Endometrial microvascular endothelial cells (primary cell): Measurements from ENCODE around the gene SCNN1A. TPM values are rescaled to one million over a fixed set of nuclear protein-coding genes. Genes with fewer than 3 reads are reported as not detected.

Experiments
- in situ Hi-C: cut with HindIII; loops from 2 replicates; pipeline ENCODE4 v1.10.0; 2017; ENCODE audit warnings: low sequenced_read_pairs, low pct_unique_long_range_greater_than_20kb; ENCODE audit errors: inconsistent ontology term
- total RNA-seq: library from RNA; depleted of rRNA; stranded (reverse); fragments of >200 nt; gene quantifications from one replicate; pipeline ENCODE4 v1.2.3, GENCODE V29; 2015; ENCODE audit errors: inconsistent ontology term

The SCNN1A gene
- total RNA-seq, 1 donor from 2014 or later, result not detected

GRCh38 chr12:6386491-6386890 is 11.1 kb upstream of the SCNN1A start:
- in situ Hi-C loops, result no loop called here

DNA sequence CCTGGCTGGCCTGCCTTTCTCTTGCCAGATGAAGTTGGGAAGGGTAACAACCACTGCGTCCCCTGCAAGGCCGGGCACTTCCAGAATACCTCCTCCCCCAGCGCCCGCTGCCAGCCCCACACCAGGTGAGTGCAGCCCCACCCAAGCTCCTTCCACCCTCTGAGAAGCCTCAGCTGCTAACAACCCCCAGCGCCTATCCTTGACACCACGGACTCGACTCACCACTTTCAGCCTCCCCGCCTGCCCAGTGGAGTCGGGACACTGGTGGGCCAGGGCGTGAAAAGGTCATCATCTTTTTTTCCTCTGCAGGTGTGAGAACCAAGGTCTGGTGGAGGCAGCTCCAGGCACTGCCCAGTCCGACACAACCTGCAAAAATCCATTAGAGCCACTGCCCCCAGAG is 10.7 kb upstream of the SCNN1A start:
- in situ Hi-C loops, result no loop called here

DNA sequence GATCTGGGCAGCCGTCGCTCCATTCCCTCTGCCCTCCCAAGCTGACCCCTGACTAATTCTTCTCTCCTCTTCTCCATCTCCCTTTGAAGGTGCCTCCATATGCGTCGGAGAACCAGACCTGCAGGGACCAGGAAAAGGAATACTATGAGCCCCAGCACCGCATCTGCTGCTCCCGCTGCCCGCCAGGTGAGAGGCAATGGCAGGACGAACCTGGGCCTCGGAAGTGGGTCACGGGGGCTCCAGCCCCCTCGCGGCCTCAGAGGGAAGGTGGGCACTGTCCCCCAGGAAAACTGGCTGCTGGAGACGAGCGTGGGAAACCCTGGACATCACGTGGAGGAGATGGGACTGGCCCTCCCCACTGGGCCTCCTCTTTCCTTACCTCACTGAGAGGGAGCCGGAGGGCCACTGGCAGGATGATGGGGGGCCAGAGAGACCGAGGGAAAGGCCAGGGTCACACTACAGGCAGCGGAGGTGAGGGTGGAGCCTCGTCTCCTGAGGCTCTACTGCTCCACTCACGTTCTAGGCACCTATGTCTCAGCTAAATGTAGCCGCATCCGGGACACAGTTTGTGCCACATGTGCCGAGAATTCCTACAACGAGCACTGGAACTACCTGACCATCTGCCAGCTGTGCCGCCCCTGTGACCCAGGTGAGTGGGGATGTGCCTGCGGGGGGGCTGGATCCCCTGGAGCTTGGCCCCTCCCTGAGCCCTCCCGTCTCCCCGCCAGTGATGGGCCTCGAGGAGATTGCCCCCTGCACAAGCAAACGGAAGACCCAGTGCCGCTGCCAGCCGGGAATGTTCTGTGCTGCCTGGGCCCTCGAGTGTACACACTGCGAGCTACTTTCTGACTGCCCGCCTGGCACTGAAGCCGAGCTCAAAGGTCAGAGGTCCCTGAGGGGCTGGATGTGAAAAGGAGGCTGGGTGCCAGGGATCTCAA is 9.4 kb upstream of the SCNN1A start:
- in situ Hi-C loops, result no loop called here

DNA sequence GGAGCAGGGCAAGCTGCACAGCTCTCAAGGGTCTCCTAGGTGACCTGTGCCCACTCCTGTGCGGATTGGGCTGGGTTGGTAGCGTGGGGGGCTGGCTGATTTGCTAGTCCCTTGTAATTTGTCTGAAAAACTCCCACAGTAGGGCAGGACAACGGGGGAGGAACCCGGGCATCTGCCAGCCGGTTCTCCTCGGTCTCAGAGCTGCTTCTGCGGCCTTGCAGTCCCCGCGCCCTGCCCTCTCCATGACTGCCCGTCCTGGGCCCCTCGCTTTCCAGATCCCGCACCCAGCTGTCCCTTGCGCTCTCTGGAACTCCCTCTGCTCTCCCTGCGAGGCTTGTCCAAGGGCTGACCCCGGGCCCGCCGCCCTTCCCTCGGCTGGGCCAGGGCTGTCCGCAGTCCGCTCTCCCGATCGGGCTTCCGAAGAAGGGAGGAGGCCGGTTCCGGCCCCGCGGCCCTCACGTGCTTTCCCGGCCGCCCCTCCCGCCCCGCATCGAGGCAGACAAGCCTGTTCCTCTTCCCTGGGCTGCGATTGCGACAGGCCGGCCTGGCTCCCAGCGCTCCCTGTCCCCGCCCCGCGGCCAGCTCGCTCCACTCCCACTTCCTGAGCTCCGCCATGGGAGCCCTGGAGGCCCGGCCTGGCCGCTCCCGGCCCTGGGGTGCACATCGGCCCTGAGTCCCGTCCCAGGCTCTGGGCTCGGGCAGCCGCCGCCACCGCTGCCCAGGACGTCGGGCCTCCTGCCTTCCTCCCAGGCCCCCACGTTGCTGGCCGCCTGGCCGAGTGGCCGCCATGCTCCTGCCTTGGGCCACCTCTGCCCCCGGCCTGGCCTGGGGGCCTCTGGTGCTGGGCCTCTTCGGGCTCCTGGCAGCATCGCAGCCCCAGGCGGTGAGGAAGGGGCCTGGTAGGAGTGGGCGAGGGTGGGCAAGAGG is 8.5 kb upstream of the SCNN1A start, which contains the start of gene LTBR:
TSS of gene LTBR (plus strand) at position 591 of the 927 bp plus-strand sequence. CDS start at position 788, 197 bp downstream.
- in situ Hi-C loops, result no loop called here

DNA sequence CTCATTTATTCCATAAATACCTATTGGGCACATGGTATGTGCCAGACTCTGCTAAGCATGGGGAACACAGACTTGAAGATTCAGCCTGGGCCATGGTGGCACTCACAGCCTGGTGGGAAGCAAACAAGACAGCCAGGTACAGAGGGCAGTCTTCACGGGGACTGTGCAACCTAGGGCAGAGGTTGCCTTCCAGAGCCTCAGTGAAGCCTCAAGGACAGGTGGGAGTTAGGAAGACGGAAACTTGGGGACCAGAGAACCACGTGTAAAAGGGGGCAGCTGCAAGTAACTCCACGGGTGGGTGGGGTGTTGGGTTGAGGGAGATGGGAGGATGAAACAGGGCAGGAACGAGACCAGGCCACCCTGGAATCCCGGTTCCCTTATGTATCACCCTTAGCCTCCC is 7.6 kb upstream of the SCNN1A start:
- in situ Hi-C loops, result no loop called here

- in situ Hi-C loops, result no loop called here
These were observed 7.0 kb upstream of the SCNN1A start for GRCh38 chr12:6382371-6382770.

GRCh38 chr12:6380141-6381121 is 5.1 kb upstream of the SCNN1A start:
- in situ Hi-C loops, result no loop called here

DNA sequence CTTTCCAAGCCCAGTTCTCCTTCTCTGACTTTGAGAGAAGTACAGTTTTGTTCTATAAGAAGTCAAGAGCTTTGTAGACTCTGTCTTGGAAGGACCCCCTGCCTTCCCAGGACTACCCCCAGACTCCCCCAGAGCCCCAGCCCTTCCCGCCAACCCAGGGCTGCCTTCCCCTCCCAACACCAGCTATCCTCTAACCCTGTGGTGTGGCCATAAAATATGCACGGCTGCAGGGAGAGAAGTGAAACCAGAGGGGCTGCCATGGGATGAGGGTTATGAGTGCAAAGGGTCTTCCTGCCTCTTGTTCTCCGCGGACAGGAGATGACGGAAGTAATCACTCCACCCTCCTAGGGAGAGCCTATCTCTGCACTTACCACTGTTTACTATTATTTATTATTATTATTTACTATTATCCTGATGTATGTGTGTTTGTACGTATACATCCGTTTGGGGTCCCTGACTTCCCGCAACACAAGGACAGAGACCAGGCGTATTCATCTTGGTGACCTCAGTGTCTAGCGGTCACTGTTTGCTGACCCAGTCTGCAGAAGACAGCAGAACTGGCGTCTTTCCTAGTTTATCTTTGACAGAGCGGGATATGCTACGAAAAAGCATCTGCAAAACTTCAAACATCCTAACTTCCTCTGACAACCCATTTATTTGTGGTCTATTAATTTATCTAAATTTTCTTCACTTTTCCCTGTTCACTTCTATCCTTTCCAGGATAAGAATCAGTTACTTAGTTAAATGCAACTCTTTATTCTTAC is 3.5 kb upstream of the SCNN1A start:
- in situ Hi-C loops, result no loop called here

DNA sequence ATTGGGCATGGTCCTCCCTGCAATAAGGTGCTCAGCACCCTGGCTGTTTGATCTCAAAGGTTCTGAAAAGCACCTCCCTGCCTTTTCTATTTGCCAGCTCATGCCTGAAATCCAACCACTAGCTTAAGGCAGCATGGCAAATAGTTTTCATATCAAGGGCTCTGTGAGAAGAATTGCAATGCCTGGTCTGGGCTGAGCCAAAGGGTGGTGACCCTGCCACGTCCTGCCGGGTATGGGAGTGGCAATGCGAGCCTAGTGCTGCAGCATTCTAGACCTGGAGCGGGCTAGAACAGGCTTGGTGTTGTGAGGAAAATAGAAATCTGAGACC is 2.3 kb upstream of the SCNN1A start:
- in situ Hi-C loops, result no loop called here

DNA sequence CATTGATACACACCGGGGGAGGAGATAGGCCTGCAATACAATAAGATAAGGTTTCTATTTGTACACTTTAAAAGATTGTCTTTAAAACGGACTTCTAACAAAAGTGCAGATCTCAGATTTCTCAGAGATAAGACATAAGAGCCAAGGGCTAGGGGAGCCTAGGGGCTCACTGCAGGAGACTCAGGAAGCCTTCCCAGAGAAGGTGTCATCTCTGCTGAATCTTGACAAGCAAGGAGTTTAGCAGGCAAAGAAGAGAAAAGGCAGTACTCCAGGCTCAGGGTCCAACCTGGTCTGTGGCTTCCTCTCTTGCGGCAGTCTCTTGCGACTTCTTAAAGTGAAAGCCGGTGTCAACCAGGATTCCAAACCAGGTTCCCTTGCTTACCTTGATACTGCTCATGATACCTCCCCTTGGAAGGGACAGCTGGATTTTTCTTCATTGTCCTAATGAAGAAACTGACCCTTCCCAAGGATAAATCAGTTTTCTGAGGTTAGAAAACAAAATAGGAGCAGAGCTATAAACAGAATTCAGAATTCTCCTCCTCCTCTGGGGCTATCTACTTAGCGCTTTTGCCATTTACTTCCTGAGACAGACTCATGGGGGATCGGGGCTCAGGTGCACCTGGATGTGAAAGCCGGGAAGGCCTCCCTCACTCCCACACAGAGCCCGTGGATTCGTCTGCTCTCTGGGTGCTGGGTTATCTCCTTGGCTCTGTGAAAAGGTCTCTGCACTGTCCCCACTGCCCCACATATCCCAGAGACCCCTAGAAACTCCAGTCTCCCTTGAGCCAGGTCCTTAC is 1.7 kb upstream of the SCNN1A start:
- in situ Hi-C loops, result no loop called here

GRCh38 chr12:6376079-6376869 is 911 bp upstream of the SCNN1A start:
- in situ Hi-C loops, result no loop called here

DNA sequence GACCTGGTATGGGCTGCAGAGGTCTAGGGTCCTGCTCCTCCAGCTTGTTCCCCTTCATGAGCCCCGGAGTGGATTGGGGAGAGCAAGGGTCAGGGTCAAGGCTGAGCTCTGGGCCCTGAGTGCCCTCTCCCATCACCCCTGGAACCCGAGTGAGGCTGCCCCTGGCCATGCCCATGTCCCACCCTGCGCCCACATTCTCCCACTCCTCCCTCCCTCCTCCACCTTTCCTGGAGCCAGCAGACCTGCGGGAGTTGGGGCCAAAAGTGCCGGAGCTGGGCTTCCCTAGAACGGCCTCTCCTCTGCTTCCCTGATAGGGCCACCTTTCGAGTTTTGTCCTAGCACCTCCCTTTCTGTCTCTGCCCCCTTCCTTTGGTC is 590 bp downstream of the SCNN1A start:
- in situ Hi-C loops, result no loop called here

DNA sequence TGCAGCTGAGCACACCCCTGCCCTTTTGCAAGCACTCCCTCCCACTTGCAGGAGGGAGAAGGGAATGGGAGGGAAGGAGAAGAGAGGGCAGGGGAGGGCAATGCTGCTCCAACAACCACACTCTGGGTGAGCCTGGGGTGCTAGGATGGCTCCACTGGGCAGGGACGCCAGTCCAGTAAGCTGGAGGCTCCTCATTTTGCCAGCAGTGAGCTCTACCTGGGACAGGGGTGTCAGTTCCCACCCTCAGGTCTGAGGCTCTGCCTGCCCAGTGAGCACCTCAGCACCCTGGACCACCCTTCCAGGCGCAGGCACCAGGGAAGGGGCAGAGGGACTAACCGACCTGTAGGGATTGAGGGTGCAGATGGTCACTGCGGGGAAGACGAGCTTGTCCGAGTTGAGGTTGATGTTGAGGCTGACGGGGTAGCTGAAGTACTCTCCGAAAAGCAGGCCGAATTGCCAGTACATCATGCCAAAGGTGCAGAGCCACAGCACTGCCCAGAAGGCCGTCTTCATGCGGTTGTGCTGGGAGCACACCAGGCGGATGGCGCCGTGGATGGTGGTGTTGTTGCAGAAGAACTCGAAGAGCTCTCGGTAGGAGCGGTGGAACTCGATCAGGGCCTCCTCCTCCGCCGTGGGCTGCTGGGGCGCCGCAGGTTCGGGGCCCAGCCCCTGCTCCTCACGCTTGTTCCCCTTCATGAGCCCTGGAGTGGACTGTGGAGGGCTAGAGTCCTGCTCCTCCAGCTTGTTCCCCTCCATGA is 1.2 kb downstream of the SCNN1A start:
- in situ Hi-C loops, result no loop called here

- in situ Hi-C loops, result no loop called here
These were observed 2.2 kb downstream of the SCNN1A start for GRCh38 chr12:6373022-6373787.

DNA sequence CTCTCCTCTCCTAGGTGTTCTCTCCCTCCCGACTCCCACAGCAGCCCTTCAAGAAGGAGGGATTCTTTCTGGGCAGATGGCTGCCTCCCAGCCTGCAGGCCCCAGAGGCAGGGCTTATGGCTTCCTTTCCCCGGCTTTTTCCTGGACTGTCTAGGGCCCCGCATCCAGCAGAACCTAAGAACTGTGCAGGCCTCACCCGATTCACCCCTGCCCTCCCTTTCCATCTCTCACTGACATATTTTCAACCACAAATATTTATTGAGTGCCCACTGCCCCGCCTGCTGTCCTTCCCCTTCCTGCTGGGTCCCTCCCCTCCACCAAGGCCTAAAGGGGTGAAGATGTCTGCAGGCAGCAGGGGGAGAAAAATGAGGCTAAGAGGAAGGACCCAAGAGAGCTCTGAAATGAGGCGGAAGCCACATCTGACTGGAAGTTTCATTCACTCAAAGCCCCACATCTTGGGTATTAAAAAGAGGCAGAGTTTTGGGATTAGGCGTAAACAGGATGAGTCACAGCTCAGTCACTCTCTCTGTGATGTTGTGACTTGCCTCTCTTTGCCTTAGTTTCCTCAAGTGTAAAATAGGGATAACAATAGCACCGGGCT is 2.9 kb downstream of the SCNN1A start:
- in situ Hi-C loops, result no loop called here
